Epithelial cell of prostate (primary cell): ENCODE results near the gene RAPGEF3.

Experiments used
- DNase-seq: peaks from one replicate; pipeline ENCODE4 v3.0.0-alpha.2; 2011; ENCODE audit warnings: low read depth, low spot score
- H3K27ac ChIP-seq: fragments of 450-650 bp; 2 replicates; pipeline ENCODE4 v1.5.1; 2017; ENCODE audit warnings: mild to moderate bottlenecking

The RAPGEF3 gene

DNA sequence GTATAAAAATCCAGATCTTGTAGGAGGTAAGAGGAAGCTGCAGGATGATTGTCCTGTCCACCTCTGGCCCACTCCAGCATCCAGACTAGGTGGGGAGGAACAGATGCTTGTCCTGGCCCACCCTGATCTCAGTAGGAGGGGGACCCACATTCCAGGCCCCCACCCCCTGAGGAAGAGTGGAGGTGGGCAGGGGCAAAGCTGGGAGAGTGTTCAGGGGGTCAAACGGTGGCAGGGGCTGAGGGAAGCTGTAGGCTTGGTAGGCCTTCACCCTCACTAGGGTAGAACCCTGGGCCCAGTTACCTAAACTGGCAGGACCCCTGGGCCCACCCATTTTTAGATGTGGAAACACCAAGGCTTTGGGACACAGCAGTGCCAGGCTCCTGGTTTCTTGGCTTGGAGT lies 18.5 kb upstream of the RAPGEF3 start:
- no peak overlapping the region for H3K27ac ChIP-seq
- no peak for DNase-seq

DNA sequence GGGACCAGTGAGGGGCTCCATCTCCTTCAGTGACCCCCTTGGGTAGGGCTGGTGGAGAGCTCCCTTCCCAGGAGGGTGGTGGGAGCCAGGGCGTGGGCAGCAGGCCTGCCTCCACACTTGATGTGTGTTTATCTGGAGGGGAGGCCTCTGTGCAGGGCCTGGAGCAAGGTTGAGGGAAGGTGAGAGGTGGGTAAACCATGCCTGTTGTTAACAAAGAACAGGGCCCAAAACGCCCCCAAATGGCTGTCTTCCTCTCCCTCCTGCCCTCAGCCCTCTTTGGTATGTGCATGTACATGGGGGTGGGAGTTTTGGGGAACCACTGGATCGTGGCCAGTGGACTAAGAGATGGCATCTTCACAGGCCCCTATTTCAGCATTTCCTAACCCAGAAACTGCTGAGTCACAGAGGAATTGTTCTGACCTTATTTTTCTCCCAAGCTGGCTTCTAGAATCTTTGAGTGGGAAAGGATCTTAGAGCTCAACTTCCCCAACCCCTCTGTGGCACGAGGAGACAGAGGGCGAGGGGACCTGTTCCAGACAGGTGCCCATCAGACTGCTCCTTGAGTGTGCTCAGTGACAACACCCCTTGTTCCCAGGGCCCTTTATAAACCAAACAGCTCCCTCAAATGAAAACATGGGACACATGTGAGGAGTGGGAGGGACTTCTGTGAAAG lies 17.9 kb upstream of the RAPGEF3 start:
- no peak for DNase-seq
- H3K27ac ChIP-seq: no peak overlapping the region

DNA sequence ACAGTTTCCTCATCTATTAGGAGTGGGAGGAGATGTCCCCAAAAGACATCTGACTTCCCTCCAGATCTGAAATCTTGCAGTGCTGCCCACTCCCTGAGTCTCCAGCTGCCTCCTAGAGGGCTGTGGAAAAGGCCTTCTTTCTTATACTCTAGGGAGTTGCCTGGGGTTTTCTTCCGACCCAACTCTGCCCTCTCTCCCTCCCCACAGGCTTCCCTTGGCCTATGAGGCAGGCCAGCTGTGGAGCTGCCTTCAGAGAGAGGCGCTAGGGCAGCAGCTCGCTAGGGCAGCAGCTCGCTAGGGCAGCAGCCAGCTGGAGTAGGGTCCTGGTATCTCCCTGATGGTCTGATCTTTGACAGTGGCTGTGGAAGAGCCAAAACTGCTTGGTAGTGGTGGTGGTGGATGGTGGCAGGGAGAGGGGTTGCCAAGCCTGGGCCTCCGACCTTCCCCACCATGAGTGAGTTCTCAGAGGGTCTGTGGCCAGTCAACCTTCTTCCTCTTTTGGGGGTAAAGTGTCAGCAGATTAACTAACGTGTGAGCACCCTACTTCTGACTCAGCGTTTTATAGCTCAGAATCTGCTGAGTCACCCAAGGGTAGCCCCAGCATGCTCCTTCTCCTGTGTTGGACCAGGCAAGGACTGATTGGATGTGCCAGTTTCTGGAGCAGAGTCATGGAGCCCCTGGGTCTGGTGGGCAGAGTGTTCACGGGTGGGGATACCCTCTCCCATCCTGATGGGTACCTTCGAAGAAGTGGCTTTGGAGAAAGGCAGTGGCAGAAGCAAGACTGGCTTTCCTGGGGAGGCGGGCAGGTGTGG lies 16.6 kb upstream of the RAPGEF3 start:
- no peak overlapping the region for H3K27ac ChIP-seq
- no peak for DNase-seq

DNA sequence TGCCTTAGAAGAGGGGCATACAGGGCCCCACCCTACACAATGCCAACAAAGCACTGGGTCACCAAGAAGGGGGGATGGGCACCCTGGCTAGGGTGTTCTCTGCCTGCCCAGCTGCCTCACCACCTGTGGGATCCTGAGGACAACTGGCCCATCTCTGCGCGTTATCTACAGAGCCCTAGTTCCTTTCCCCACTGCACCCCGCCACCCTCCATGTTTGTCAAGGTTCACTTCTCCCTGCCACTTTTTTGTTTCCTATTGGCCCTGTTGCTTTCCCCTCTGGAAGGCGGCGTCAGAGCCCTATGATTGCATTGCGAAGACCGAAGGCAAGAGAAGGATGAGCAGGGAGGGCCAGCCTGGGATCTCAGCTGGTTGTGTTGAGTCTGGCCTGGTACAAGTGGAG lies 16.0 kb upstream of the RAPGEF3 start:
- no peak for DNase-seq

DNA sequence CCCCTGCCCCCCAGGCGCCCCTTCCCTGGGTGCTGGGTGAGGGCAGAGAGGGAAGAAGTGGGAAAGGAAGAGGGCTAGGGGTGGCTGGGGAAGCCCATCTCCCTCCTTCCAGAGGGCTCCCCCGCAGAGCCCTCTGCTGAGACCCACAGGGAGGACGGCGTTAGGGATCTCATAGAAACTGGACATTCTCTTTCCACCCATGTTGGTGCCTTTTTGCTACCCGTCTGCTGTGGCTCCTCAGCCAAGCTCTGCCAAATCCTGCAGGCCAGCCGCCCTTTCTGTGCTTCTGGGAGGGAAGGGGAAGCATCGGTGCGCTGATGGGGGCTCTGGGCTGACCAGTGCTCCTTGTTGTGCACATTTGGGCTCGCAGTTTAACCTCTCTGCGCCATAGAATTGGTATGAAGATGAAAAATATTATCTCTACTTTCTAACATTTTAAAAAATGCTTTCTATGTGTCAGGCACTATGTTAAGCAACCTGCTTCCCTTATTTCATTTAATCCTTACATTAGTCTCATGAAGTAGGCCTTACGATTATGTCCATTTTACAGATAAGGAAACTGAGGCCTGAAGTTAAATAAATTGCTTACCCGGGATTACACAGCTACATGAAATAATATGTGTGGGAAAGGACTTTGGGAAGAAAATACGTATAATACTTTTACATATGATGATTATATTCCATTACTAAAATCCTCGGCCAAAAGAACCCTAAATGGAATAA lies 15.3 kb upstream of the RAPGEF3 start:
- no peak for DNase-seq
- H3K27ac ChIP-seq: no peak overlapping the region

More for the DNA sequence above, 16.0 kb upstream of the RAPGEF3 start:
- no peak overlapping the region for H3K27ac ChIP-seq

DNA sequence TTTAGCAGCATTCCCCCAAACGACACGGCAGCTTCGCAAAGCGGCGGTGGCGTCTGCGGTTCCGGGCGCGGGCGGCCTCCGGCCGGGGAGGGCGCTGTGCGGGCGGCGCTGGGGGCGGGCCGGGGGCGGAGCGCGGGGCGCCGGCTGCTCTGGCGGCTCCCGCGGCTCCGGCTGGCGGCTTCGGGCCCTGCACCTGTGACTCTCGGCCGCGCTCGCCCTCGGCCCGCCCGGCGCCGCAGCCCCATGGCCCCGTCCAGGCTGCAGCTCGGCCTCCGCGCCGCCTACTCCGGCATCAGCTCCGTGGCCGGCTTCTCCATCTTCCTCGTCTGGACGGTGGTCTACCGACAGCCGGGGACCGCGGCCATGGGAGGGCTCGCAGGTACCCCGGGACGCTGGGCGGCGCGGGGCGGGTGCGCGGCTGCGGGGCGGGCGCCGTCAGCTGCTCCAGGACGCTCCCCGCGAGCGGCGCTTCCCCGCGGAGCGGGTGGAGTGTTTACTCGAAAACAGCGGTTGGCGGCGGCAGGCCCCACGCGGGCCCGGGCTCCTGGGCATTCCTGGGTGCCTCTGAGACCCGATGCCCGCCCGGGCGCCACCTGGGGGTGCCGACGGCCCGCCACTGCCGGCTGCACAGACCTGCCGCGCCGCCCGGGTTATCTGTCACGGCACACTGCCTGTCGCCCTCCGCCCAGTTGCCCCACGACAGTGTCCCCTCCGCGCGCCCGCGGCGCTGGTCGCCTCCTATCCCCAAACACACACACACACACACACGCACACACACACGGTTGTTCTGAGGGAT lies 14.6 kb upstream of the RAPGEF3 start, which contains the start of gene SLC48A1:
Gene SLC48A1, plus strand, starts transcription at position 177 of the 796 bp plus-strand sequence. Its CDS starts 67 bp downstream, at position 244.
- no peak for DNase-seq

DNA sequence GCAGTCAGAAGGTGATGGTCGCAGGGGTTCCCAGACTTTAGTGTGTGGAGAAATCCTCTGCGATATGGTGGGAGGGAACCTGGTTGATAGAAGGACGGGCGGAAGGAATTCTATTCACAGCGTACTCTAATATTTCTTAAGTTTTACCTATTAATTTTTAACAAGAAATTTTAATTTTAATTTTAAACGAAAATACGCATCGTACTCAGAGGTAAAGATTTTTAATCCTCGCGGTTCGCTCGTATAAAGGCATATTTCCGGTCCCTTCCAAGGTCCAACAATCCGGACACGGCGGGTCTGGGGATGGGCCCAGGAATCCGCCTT lies 14.0 kb upstream of the RAPGEF3 start:
- H3K27ac ChIP-seq: no peak overlapping the region
- DNase-seq: no peak

More for the DNA sequence above, 14.6 kb upstream of the RAPGEF3 start, which contains the start of gene SLC48A1:
- H3K27ac ChIP-seq: no peak within 1 kb of the TSS

DNA sequence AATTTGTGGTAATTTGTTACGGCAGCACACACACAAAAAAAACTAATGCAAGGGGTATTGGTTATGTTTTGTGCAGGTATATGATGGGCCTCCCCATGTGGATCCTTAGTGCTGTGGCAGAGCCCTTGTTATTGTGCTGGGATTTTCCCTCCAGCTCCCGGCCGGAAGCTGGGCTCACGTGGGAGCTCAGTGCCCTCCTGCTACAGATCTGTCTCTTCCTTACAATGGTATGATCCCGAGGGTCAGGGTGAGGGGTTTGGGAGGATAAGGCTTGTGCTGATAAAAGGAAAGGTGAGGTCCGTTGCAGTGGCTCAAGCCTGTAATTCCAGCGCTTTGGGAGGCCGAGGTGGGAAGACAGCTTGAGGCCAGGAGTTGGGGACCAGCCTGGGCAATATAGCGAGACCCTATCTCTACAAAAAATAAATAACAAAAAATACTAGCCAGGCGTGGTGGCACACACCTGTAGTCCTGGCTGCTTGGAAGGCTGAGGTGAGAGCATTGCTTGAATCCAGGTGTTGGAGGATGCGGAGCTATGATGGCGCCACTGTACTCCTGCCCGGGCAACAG lies 13.5 kb upstream of the RAPGEF3 start:
- no peak for DNase-seq
- H3K27ac ChIP-seq: no peak overlapping the region

DNA sequence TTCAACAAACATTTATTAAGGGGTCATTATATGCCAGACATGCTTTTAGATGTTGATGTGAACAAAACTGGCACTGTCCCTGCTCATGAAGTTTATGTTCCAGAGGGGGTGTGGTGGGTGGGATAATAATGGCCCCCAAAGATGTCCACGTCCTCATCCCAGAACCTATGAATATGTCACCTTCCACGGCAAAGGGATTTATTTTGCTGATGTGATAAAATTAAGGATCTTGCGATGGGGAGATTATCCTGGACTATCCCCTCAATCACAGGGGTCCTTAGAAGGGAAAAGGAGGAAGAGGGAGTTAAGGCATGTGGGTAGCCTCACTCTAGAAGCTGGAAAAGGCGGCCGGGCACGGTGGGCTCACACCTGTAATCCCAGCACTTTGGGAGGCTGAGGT lies 12.6 kb upstream of the RAPGEF3 start:
- no peak overlapping the region for H3K27ac ChIP-seq
- DNase-seq: no peak

DNA sequence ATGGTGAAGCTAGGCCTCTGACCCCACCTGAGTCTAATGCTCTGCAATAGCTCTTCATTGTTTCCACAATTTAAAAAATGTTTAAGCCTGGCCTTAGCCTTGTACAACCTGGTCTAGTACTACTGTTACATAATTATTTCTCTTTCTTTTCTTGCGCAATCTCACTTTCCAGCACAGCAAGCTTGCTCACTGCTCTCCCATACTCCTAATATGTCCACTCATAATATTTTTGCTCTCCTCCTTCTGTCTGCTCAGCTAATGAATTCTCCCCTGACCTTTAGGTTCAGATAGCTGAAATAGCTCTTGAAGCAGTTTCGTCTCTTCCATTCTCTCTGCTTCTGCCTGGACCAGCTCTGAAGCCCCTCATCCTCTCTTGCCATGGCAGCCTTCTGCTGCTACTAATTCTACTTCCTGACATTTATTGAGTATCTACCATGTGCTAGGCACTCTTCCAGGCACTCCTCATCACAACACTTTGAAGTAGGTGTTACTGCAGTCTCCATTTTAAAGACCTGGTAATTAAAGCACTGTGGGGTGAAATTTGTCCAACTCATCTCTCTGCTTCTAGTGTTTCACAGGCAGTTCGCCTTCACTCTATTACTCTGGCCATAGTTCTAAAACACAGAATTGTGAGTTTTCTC lies 11.5 kb upstream of the RAPGEF3 start:
- no peak overlapping the region for H3K27ac ChIP-seq
- no peak for DNase-seq

DNA sequence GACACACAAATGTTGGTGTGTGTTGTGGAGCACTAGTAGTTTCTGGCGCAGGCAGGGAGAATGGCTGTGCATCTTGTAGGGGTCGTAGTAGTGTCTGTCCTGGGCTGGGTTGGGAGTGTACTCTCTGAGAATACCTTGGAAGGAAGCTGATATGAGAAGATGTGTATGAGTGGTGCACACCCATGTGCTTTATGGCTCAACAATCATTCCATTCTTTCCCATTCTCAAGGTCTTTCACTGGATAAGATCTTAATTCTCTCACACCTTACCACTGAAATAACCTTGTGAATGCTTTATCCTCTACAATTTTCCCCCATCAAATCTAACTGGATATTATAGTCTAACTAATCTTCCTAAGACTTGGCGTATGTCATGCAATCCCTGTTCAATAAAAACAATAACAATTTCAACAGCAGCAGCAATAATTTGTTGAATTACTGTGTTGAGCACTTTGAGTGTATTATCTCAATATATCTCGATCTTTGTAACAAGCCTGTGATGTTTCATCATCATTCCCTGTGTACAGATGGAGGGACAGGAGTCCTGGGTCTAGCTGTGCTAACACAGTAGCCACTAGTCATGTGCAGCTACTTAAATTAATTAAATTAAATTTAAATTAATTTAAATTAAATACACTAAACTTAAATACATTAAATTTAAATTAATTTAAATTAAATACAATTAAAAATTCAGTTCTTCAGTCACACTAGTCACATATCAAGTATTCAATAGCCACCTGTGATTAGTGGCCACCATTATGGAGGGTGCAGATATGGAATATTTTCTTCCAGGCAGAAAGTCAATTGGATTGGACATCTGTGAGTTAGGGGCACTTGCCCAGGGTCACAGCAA lies 10.8 kb upstream of the RAPGEF3 start:
- no peak for DNase-seq
- H3K27ac ChIP-seq: peak overlapping the region; percentile 60

DNA sequence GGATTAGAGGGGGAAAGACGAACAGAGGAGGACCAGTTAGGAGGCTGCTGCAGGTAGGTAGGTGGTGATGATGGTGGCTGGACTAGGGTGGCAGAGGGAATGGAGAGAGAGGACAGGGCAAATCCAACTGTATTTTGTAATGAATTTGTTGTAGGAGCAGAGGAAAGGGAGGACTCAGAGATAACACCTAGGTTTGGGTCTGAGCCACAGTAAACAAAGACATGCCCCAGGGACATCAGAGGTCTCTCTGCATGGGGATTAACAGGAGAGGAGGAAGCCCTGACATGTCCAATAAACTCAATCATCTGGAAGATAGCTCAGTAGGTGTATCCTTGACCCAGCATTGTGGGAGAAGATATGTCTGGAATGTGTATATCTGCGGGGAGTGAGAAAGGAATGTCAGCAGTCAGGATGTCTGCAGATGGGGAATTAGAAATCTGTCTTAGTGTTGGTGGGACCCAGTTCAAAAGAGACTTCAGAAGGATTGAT lies 9.7 kb upstream of the RAPGEF3 start:
- no peak for DNase-seq
- peak overlapping the region; percentile 60 for H3K27ac ChIP-seq

DNA sequence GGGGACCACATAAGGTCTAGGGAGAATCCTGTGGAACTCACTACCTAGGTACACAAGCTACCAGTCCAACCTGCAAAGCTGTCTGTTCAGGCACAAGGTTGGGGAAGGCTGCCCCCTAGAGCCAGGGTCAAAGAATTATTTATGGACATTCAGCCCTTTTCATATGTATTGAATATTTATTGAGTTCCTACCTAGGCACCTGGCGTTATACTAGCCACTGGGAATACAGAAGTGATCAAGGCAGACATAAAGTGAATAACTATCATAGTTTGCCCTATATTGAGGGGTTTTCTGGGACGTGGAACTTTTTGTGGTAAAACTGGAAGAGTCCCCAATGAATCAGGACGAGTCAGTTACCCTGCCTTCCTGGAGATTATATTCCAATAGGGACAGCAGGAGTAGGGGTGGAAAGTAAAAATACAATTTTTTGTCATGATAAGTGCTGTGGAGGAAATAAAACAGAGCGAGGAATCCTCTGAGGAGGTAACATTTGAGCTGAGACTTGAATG lies 8.6 kb upstream of the RAPGEF3 start:
- no peak for DNase-seq
- H3K27ac ChIP-seq: peak overlapping the region; percentile 60

DNA sequence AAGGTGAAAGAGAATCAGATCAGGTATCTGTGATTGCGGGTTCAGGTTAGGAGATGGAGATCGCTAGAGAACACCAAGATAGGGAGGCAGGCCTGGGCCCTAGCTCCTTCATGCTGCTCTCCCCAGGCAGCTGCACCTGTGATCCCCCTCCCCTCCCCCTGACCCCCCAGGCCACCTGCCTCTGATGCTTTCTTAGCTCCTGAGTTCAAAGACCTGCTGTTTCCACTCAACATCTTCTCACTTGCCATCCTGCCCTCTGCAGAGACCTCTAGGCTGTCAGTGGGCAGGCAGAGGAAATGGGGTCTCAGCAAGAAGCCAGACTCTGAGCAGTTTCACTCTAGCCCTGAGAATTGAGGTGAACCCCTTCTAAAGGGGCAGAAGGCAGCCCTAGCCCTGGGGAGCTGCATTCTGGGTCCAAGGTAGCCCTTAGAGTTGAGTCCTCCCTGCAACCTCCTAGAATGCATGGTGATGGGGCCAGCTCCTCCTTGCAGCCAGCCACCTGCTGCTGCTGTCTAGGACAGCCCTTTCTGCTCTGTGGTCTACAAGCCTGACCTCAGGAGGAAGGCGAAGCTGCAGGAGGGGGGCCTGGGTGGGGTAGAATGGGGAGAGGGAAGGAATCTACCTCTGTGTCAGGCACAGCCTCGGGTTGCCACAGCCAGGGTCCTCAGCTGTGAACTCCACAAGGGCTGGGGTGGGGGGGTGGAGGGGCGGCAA lies 8.0 kb upstream of the RAPGEF3 start:
- DNase-seq: no peak
- H3K27ac ChIP-seq: no peak overlapping the region

DNA sequence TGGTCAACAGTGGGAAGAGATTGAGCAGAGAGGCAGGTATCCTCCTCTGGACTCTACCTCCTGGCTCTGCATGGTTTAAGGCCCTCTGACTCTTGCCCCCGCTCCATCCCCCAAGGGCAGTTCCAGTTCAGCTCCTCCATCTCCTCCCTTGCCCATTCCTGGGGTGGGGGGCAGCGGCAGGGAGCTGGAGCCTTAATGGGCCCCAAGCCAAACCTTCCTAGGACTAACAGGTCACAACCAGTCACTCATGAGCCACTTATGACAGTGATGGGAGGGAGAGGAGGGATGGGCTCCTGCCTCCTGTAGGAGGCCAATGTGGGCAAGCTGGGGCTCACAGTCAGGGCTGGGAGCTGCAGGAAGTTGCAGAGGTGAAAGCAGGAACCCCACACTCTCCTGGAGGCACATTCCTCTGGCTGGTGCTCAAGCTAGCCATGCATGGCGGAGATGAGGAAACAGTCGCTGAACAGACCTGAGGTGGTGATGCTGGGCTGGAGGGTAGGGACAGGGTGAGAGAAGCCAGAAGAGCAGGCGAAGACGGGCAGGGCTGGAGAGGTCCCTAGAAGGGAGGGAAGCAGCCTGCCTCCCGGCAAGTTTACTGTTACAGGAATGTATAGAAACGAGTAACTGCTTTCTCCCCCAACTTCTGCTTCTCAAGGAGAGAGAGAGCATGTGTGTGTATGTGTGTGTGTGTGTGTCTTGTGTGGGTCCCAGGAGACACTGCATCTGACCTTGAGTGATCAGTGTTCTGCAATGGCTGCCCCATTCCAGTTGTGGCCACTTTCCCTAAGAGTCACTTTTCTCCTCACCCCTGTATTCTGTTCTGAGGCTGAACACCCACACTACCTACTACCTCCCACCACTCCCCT lies 5.0 kb upstream of the RAPGEF3 start:
- peak overlapping the region; percentile 74 for H3K27ac ChIP-seq

DNA sequence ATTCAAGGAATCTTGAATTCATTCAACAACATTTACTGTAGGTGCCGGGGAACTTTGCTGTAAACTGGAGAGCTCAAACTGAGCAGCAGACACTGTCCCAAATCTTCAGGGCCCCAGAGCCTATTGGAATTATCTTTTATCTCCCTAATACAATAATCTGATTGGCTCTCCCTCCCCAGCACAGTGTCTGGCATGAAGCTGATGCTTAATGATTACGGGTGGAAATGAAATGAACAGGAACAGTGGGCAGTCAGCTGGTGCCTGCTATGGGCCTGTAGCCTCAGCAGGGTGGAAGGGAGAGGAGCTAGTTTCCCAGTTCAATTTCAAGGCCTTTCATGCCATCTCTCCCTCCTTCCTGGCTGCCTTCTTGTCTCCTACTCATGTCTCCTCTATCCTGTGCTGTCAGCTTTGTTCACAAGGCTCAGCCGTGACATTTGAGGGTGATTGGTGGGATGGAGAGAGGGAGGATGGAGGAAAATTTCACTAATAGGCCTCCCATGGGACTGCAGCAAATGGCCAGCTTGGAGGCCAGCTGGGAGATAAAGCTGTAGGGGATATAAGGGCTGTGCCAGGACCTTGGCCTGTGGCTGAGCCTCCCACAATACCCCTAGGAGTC lies 4.3 kb upstream of the RAPGEF3 start:
- DNase-seq: no peak
- H3K27ac ChIP-seq: peak overlapping the region; percentile 74

More for the DNA sequence above, 5.0 kb upstream of the RAPGEF3 start:
- DNase-seq: no peak

DNA sequence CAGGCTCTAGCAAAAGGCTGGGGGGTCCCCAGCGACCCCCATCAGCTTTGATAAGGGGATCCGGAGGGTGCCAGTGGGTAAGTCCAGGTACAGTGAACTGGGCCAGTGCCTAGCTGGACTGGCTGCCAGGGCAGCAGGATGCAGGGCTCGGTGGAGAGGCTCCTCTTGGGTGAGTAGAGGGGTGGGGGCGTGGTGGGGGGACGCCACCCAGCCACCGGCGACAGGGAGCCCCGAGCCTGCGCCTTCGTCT lies 171 bp downstream of the RAPGEF3 start:
- peak overlapping the region; percentile 78 for H3K27ac ChIP-seq
- no peak for DNase-seq
